Renal cortical epithelial cell (primary cell): Measurements from ENCODE around the gene MISP3. TPM values are rescaled to one million over a fixed set of nuclear protein-coding genes. Genes with fewer than 3 reads are reported as not detected.
"Not testable (repeated sequence)": the region's sequence is repeated elsewhere in the genome, so short reads cannot be mapped to it uniquely, and the experiment has no call there.

Experiments used
- DNase-seq: peaks from one replicate; pipeline ENCODE4 v3.0.0-alpha.2; 2011; ENCODE audit warnings: low read depth
- total RNA-seq: library from RNA; depleted of rRNA; stranded (reverse); fragments of >200 nt; gene quantifications from 2 replicates; pipeline ENCODE4 v1.2.3, GENCODE V29; 2014

The MISP3 gene
- 1.3 and 1.6 TPM in 2 replicates for total RNA-seq

DNA sequence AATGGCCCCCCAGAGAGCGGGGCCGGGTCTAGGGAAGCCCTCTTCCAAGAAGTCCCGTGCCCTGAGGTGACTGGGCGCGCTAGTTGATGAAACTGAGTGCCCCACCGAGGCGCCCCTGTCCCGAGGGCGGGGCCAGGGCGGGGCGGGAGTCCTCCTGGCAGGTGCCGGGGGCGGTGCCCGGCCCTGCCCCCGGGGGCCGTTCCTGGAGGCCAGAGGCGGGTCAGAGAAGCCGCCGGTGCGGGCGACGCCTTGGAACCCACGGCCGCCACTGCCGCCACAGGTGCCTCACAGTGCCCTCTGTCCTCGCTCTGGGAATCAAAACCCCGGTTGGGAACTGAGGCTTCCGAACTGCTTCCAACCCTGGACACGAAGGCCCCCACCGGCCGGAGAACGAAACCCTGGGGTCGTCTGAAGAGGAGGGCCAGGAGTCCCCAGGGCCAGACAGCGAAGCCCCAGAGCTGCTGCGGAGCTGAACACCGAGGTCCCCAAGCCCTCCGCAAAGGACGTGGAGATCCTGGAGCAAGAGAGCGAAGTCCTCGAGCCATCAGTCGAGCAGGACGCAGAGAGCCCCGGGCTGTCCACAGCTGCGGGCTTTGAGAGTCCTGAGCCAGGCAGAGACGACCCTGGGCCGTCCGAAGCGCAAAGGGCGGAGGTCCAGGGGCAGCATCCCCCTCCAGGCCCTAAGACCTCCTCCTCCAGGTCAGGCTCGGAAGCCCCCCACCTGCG lies at the start of gene MISP3:
Gene MISP3, plus strand, starts transcription at position 252 of the 726 bp plus-strand sequence. CDS start 524 bp downstream, outside the sequence.
- no peak for DNase-seq

- DNase-seq, result peak; percentile 53
Observed at GRCh38 chr19:14023404-14024235, 49.0 kb upstream of the MISP3 start.

- DNase-seq, result not testable (repeated sequence)
Observed at GRCh38 chr19:14026652-14027192, 45.9 kb upstream of the MISP3 start.

GRCh38 chr19:14027856-14028450 lies 44.6 kb upstream of the MISP3 start, which contains the start of gene RLN3:
Gene RLN3 (plus strand): TSS chr19:14028148. CDS start chr19:14028205, 57 bp downstream.
- DNase-seq, result no peak

- DNase-seq, result no peak
Observed at GRCh38 chr19:14028901-14029300, 43.7 kb upstream of the MISP3 start.

DNA sequence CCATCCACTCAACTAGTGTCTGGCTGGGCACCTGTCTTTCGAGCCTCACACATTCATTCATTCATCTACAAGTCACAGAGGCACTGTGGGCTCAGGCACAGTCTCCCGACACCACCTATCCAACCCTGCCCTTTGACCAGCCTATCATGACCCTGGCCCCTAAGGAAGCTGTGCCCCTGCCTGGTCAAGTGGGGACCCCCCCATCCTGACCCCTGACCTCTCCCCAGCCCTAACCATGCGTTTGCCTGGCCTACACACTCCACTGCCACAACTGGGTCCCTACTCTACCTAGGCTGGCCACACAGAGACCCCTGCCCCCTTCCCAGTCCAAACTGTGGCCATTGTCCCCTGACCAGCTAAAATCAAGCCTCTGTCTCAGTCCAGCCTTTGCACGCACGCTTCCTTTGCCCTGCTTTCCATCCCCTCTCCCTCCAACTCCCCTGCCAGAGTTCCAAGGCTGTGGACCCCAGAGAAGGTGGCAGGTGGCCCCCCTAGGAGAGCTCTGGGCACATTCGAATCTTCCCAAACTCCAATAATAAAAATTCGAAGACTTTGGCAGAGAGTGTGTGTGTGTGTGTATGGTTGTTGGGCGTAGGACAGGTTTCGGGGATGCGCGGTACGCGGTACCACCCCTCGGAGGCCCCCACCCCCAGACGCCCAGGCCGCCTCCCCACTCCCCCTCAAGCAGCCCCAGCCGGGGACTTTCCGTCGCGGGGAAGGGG lies 41.4 kb upstream of the MISP3 start:
- no peak for DNase-seq

GRCh38 chr19:14031719-14032480 lies 40.7 kb upstream of the MISP3 start, which contains the start of gene IL27RA:
Gene IL27RA (plus strand): TSS chr19:14031762. CDS start chr19:14031873, 111 bp downstream.
- peak; percentile 21 for DNase-seq

DNA sequence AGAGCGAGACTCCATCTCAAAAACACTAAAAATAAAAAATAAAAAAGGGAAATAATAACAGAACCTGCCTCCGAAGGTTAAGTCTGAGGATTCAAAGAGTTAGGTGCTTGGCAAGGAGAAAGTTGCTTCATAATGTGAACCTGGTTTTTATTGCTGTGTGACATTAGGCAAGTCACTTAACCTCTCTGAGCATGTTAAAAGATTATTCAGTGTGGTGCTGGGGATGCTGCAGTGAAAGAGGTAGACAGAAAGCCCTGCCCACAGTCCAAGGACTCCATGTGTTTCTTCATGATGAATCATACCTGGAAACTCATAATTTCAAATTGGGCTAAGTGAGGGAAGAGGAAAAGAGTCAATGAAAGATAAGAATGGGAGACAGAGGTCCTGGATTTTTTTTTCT lies 38.6 kb upstream of the MISP3 start:
- DNase-seq, result no peak

DNA sequence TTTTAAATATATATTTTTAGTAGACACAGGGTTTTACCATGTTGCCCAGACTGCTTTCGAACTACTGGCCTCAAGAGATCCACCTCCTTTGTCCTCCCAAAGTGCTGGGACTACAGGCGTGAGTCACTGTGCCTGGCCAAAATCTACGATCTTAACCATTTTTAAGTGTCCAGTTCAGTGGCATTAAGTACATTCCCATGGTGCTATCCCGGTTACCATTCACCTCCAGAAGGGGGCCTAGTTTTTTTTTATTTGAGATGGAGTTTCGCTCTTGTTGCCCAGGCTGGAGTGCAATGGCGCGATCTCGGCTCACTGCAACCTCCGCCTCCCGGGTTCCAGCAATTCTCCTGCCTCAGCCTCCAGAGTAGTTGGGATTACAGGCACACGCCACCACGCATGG lies 37.4 kb upstream of the MISP3 start:
- not testable (repeated sequence) for DNase-seq

DNA sequence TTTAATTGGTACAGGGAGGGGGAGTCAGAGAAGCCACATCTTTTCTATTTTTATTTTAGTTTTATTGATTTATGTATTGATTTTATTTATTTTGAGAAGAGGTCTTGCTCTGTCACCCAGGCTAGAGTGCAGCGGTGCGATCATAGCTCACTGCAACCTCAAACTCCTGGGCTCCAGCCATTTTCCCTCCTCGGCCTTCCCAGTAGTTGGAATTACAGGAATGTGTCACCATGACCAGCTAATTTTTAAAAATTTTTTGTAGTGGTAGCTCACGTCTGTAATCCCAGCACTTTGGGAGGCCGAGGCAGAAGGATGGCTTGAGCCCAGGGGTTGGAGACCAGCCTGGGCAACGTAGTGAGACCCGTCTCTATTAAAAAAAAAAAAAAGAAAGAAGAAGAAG lies 36.9 kb upstream of the MISP3 start:
- DNase-seq, result no peak

DNA sequence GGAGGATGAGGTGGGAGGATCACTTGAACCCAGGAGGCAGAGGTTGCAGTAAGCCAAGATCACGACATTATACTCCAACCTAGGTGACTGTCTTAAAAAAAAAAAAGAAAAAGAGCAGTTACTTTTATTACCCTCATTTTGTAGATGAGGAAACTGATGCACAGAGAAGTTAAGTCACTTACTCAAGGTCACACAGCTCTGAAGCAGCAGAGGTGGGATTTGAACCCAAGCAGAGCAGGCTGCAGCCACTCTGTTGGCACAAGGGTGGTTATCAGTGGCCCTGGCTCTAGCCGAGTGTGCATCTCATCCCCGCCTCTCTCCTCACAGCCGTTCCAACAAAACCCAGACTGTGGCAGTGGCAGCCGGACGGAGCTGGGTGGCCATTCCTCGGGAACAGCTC lies 33.4 kb upstream of the MISP3 start:
- DNase-seq, result no peak

- peak; percentile 77 for DNase-seq
Observed at GRCh38 chr19:14042659-14043608, 29.7 kb upstream of the MISP3 start.

DNA sequence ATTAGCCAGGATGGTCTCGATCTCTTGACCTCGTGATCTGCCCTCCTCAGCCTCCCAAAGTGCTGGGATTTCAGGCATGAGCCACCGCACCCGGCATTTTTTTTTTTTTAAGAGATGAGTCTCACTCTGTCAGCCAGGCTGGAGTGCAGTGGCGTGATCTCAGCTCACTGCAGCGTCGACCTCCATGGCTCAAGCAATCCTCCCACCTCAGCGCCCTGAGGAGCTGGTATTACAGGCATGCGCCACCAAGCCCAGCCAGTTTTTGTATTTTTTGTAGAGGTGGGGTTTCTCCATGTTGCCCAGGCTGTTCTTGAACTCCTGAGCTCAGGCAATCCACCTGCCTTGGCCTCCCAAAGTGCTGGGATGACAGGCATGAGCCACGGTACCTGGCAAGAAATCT lies 24.7 kb upstream of the MISP3 start:
- DNase-seq, result not testable (repeated sequence)

- DNase-seq, result no peak
Observed at GRCh38 chr19:14048443-14049153, 24.0 kb upstream of the MISP3 start.

GRCh38 chr19:14050512-14050911 lies 22.1 kb upstream of the MISP3 start:
- no peak for DNase-seq

GRCh38 chr19:14050961-14051360 lies 21.6 kb upstream of the MISP3 start:
- not testable (repeated sequence) for DNase-seq

- no peak for DNase-seq
Observed at GRCh38 chr19:14051980-14052379, 20.6 kb upstream of the MISP3 start.

GRCh38 chr19:14052470-14052869 lies 20.1 kb upstream of the MISP3 start:
- DNase-seq, result no peak

- no peak for DNase-seq
Observed at GRCh38 chr19:14053032-14053431, 19.6 kb upstream of the MISP3 start.
